Activated T-helper 2 cell treated with anti-CD3 and anti-CD28 coated beads, Interferon-gamma antibody, Interleukin-2, Interleukin-4, amounts not matched to agents 10 μg/mL and 5 μg/mL and 100 μg/mL, durations not matched to agents 14 hours and 24 hours and 36 hours (primary cell): ENCODE data around the gene TREML2. TPM values are rescaled to one million over a fixed set of nuclear protein-coding genes. Genes with fewer than 3 reads are reported as not detected.
A peak's percentile ranks its signal among the peaks of the same experiment; 100 is the strongest.
"Not testable (repeated sequence)": the region's sequence is repeated elsewhere in the genome, so short reads cannot be mapped to it uniquely, and the experiment has no call there.

ENCODE experiments used
- DNase-seq: peaks from one replicate; pipeline ENCODE4 v3.0.0; 2021; ENCODE audit warnings: low spot score
- H3K27ac Mint-ChIP-seq: one replicate; pipeline ENCODE4 v1.8.0; 2021; ENCODE audit warnings: mixed read lengths
- H3K27me3 Mint-ChIP-seq: one replicate; pipeline ENCODE4 v1.8.0; 2021; ENCODE audit warnings: low read depth, mixed read lengths
- H3K36me3 Mint-ChIP-seq: one replicate; pipeline ENCODE4 v1.8.0; 2021; ENCODE audit warnings: low read depth, mixed read lengths
- H3K4me1 Mint-ChIP-seq: one replicate; pipeline ENCODE4 v1.8.0; 2021; ENCODE audit warnings: low read depth, mixed read lengths
- H3K4me3 Mint-ChIP-seq: one replicate; pipeline ENCODE4 v1.8.0; 2021; ENCODE audit warnings: low read depth, mild to moderate bottlenecking, moderate library complexity, mixed read lengths
- H3K9me3 Mint-ChIP-seq: one replicate; pipeline ENCODE4 v1.8.0; 2021; ENCODE audit warnings: mixed read lengths
- intact Hi-C: fragments of 100-400 bp; cut with micrococcal nuclease; formaldehyde crosslinking; loops from one replicate; pipeline ENCODE4 v1.15.1; 2023
- total RNA-seq: library from RNA; stranded (reverse); gene quantifications from 2 replicates; pipeline ENCODE4 v1.2.3, GENCODE V29; 2022

Gene TREML2, protein sequence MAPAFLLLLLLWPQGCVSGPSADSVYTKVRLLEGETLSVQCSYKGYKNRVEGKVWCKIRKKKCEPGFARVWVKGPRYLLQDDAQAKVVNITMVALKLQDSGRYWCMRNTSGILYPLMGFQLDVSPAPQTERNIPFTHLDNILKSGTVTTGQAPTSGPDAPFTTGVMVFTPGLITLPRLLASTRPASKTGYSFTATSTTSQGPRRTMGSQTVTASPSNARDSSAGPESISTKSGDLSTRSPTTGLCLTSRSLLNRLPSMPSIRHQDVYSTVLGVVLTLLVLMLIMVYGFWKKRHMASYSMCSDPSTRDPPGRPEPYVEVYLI
- 3.7 and 3.9 TPM in 2 replicates for total RNA-seq

DNA sequence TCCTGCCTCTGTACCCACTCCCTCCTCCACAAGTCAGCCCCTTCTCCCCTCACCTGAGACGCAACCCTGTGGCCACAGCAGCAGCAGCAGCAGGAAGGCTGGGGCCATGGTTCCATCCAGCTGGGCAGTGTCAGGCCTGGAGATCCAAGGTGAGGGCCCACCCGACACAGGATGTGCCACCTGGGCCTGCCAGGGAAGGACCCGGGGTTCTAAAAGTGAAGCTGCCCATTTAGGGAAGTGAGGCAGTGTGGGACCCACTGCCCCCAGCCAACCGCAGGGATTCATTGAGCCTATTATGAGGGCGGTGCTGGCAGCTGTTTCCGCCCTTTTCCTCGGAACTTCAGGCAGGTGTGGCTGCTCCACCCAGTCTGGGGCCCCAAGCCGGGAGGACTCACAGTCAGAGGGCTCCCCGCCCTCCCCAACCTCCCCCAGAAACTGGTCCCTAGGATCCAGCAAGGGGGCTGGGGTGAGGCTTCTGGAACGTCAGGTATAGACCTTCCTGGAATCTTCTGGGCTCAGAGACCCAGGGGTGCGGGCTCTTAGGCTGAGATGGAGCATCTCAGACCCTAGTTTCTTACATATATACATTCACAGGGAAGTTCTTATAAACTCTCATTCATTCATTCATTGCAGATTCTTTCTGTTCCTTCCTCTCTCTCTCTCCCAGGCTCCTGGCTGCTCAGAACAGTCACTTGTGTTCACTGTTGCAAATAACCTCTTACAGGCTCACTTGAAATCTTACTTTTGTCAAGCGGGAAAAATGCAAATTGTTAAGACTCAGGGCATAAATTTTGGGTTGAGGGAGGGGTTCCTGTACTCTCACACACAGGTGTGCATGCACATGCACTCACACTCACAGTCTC is at the start of gene TREML2:
Gene TREML2, minus strand, starts transcription at position 249 of the 863 bp plus-strand sequence. Its CDS starts 141 bp downstream, at position 108.
- Mint-ChIP-seq H3K27ac (peak within 1 kb of the TSS; percentile 95), H3K9me3 (peaks cover 4% of the 10 kb centered on the region), H3K27me3 (peaks cover 1% of the 10 kb centered on the region), H3K4me3 (peak within 1 kb of the TSS; percentile 76), H3K36me3 (peaks cover 25% of the 10 kb centered on the region), H3K4me1 (peaks cover 46% of the 10 kb centered on the region)
- intact Hi-C loops = no loop called here
- DNase-seq = peak; percentile 26

DNA sequence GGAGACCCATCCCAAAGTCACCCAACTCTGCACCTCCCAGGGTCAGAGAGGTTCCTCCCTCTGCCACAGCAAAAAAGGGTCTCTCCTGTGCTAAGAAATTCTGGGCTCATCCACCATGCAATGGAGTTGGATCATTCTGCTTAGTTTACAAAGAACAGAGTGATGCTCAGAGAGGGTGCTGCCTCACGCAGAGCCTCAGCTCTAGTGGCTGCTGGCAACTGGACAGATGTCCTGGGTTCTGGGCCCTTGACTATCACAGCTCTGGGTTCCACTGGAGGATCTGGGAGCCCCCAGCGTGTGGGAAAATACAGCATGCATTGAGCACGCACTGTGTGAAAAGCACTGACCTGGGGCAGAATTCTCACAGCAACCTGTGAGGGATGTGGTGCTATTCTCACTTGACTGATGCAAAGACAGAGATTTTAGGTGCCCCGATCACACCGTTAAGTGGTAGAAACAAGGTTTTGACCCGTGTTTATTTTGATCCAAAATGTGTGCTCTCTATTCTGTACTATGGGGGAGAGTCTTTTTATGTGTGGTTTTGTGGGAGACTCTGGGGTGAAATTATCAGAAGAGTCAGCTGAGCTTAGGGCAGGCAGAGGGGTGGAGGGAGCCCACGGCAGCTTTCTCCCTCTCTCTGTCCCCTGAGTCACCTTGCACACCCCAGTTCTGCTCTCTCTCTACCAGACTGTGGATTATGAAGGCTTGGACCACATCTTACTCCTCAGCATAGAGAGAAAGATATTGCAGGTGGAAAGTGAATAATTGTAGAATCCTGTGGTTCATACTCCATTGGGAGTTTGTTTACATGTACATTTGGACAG is 47.1 kb upstream of the TREML2 start:
- peaks cover 8% of the 10 kb centered on the region for H3K4me1 Mint-ChIP-seq
- H3K36me3 Mint-ChIP-seq = no peaks in the 10 kb centered on the region
- peaks cover 20% of the 10 kb centered on the region for H3K27me3 Mint-ChIP-seq
- no peaks in the 10 kb centered on the region for H3K9me3 Mint-ChIP-seq
- H3K27ac Mint-ChIP-seq = no peak overlapping the region
- H3K4me3 Mint-ChIP-seq = no peak overlapping the region
- no peak for DNase-seq
- intact Hi-C loops = no loop called here

DNA sequence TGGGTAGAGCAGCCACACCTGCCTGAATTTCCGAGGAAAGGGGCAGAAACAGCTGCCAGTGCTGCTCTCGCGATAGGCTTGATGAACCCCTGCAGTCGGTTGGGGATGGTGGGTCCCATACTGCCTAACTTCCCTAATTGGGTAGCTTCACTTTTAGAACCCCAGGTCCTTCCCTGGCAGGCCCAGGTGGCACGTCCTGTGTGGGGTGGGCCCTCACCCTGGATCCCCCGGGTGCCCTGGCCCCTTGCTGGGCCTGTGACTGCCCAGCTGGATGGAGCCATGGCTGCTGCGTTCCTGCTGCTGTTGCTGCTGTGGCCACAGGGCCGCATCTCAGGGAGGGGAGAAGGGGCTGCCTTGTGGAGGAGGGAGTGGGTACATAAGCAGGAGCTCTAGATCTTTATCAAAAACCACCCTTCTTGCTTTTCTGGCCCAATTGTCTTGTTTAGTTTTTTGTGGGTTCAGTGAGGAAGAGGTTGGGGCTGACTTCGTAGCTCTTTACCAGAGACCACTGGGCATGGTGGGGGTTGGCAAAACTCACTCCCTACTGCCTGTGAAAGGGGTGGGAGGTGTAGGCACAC is 46.4 kb upstream of the TREML2 start:
- Mint-ChIP-seq H3K4me1 (peaks cover 8% of the 10 kb centered on the region), H3K27me3 (peaks cover 21% of the 10 kb centered on the region), H3K27ac (no peak overlapping the region), H3K36me3 (no peaks in the 10 kb centered on the region), H3K4me3 (no peak overlapping the region), H3K9me3 (no peaks in the 10 kb centered on the region)
- no peak for DNase-seq
- intact Hi-C loops = no loop called here

DNA sequence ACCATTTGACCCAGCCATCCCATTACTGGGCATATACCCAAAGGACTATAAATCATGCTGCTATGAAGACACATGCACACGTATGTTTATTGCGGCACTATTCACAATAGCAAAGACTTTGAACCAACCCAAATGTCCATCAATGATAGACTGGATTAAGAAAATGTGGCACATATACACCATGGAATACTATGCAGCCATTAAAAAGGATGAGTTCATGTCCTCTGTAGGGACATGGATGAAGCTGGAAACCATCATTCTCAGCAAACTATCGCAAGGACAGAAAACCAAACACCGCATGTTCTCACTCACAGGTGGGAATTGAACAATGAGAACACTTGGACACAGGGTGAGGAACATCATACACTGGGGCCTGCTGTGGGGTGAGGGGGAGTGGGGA is 45.6 kb upstream of the TREML2 start:
- intact Hi-C loops, H3K27ac Mint-ChIP-seq, H3K4me3 Mint-ChIP-seq, DNase-seq, H3K36me3 Mint-ChIP-seq, H3K4me1 Mint-ChIP-seq, H3K9me3 Mint-ChIP-seq: not testable (repeated sequence)
- peaks cover 24% of the 10 kb centered on the region for H3K27me3 Mint-ChIP-seq

DNA sequence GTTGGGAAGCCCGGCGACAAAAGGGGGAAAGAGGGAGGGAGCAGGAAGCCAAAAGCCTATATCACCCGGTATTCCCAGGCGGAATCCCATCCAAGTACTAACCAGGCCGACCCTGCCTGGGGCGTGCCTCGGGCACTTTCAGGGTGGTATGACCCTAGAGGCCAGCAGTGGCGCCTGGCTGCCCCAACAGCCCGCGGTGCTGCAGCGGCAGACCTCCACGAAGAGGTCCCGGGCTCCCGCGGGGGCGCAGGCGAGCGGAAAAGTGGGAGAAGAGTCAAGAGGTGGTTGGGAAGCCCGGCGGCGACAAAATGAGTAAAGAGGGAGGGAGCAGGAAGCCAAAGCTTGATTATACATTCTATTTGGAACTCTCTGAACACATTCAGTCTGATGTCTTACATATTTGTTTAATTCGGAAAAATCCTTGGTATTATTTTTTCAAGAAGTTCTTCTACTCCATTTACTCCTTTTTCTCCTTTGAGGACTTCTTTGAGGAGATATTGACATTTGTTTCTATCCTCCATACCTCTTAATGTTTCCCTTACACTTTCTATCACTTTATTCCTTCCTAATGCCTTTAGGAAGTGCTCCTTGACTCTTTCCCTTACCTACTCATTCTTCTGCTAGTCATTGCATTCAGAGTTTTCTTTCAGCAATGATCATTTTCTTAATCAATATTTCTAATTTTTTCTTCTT is 38.7 kb upstream of the TREML2 start:
- Mint-ChIP-seq H3K27me3 (peaks cover 52% of the 10 kb centered on the region), H3K36me3 (no peaks in the 10 kb centered on the region), H3K4me1 (no peaks in the 10 kb centered on the region), H3K27ac (no peak overlapping the region), H3K9me3 (no peaks in the 10 kb centered on the region), H3K4me3 (no peak overlapping the region)
- intact Hi-C loops = no loop called here
- no peak for DNase-seq

DNA sequence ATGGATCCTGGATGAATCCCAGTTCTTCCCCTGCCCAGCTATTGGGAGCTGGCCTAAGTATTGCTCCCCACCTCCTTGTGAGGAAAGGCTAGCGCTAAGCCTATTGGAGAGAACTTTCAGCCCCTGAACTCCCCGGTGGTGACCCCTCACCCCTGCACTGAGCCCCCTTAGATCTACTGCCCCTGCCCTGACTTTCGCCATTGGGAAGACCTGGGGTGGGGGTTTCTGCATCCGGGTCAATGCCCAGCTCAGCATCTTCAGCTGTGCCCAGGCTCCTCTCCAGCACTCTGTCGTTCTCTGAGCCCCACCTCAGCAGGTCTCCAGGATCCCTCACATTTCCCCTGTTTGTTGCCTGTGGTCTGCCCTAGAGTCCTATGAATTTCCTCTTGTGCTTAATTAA is 36.2 kb upstream of the TREML2 start:
- H3K36me3 Mint-ChIP-seq = no peaks in the 10 kb centered on the region
- no peaks in the 10 kb centered on the region for H3K4me1 Mint-ChIP-seq
- H3K9me3 Mint-ChIP-seq = no peaks in the 10 kb centered on the region
- peaks cover 44% of the 10 kb centered on the region for H3K27me3 Mint-ChIP-seq
- H3K4me3 Mint-ChIP-seq = no peak overlapping the region
- no peak for DNase-seq
- intact Hi-C loops = no loop called here
- no peak overlapping the region for H3K27ac Mint-ChIP-seq

DNA sequence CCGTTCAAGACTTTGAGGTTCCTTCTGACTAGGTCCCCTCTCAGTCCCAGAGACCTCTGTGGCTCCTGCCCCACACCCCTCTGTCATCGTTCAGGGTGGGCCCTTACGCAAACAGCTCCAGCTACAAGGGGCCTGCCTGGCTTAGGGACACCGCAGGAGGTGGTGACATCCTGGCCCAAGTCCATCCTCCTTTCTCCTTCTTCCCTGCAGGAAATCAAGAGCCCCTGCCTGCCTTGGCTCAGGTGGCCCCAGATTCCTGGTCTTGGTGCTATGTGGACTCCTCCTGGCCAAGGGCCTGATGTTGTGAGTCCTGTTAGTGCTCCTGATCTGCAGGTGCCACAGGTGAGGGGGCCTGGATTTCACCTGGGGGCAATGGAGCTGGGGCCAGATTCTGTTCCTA is 35.3 kb upstream of the TREML2 start:
- Mint-ChIP-seq H3K36me3 (no peaks in the 10 kb centered on the region), H3K9me3 (no peaks in the 10 kb centered on the region), H3K4me3 (no peak overlapping the region), H3K27ac (no peak overlapping the region), H3K27me3 (peaks cover 46% of the 10 kb centered on the region), H3K4me1 (no peaks in the 10 kb centered on the region)
- no peak for DNase-seq
- intact Hi-C loops = no loop called here

DNA sequence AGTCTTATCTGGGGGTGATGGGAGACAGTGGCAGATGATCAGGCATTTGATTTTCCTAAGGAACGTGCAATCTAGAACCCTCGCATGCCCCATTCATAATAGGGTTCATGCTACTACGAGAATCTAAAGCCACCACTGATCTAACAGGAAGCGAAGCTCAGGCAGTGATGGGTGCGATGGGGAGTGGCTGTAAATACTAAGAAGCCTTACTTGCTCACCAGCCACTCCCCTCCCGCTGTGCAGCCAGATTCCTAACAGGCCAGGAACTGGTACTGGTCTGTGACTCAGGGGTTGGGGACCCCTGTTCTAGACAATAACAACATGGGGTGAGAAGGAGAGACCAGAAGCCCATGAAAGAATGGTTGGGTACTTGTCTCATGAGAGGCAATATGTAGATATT is 31.7 kb upstream of the TREML2 start:
- H3K27me3 Mint-ChIP-seq = peaks cover 29% of the 10 kb centered on the region
- DNase-seq = no peak
- no peaks in the 10 kb centered on the region for H3K9me3 Mint-ChIP-seq
- no peaks in the 10 kb centered on the region for H3K36me3 Mint-ChIP-seq
- H3K4me1 Mint-ChIP-seq = no peaks in the 10 kb centered on the region
- intact Hi-C loops = no loop called here
- no peak overlapping the region for H3K4me3 Mint-ChIP-seq
- no peak overlapping the region for H3K27ac Mint-ChIP-seq

DNA sequence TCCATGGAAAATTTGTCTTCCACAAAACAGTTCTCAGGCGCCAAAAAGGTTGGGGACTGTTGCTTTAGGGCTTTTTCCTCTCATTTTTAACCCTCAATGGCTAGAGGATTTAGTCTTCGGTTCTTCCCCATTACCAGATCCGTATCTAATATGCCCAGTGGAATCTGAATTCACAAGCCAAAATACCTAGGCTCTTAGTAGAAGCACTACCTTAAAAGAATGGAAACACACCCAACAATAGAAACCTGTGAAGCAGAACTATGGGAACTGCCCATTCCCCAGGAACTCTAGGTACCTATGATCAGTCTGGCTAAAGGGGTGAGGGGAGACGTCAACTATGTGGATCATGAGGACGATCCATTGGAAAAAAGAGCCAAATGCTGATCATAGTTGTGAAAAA is 30.3 kb upstream of the TREML2 start:
- no peaks in the 10 kb centered on the region for H3K9me3 Mint-ChIP-seq
- H3K27me3 Mint-ChIP-seq = peaks cover 29% of the 10 kb centered on the region
- H3K27ac Mint-ChIP-seq = no peak overlapping the region
- no peak for DNase-seq
- no peaks in the 10 kb centered on the region for H3K4me1 Mint-ChIP-seq
- H3K4me3 Mint-ChIP-seq = no peak overlapping the region
- intact Hi-C loops = no loop called here
- no peaks in the 10 kb centered on the region for H3K36me3 Mint-ChIP-seq

DNA sequence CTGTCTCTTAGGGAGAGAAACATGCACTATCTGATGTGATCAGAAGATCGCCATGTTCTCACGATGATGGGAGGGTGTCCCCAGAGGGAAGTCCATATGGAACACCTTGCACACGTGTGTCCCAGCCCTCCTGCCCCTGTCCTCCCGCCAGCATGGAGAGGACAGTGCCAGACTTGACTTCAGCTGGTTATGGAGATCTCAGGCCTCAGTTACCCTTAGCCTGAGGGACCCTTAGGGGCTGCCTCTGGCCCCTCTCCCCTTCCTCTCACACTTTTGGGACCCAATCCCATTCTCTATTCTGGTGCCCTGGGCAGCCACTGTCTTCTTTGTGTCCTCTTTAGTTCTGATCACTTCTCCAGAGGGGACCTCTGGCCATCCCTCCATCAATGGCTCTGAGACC is 28.8 kb upstream of the TREML2 start:
- H3K4me1 Mint-ChIP-seq = no peaks in the 10 kb centered on the region
- H3K36me3 Mint-ChIP-seq = no peaks in the 10 kb centered on the region
- intact Hi-C loops = no loop called here
- H3K27ac Mint-ChIP-seq = no peak overlapping the region
- no peak overlapping the region for H3K4me3 Mint-ChIP-seq
- no peaks in the 10 kb centered on the region for H3K9me3 Mint-ChIP-seq
- DNase-seq = no peak
- H3K27me3 Mint-ChIP-seq = peaks cover 31% of the 10 kb centered on the region

DNA sequence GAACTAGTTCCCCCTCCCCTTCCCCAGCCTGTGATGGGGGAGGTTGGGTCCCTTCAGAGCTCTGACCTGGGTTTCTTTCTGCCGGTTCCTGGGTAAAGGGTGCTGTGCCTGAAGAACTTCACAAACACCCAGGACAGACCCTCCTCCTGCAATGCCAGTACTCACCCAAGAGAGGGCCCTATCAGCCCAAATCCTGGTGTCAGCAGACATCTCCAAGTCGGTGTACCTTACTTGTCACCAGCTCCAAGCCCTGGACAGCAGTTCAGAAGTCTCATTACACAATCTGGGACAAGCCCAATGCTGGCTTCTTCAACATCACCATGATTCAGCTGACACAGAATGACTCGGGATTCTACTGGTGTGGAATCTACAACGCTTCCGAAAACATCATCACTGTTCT is 27.7 kb upstream of the TREML2 start:
- no peak for DNase-seq
- Mint-ChIP-seq H3K9me3 (no peaks in the 10 kb centered on the region), H3K27ac (no peak overlapping the region), H3K4me1 (no peaks in the 10 kb centered on the region), H3K27me3 (peaks cover 36% of the 10 kb centered on the region), H3K36me3 (no peaks in the 10 kb centered on the region), H3K4me3 (no peak overlapping the region)
- intact Hi-C loops = no loop called here

DNA sequence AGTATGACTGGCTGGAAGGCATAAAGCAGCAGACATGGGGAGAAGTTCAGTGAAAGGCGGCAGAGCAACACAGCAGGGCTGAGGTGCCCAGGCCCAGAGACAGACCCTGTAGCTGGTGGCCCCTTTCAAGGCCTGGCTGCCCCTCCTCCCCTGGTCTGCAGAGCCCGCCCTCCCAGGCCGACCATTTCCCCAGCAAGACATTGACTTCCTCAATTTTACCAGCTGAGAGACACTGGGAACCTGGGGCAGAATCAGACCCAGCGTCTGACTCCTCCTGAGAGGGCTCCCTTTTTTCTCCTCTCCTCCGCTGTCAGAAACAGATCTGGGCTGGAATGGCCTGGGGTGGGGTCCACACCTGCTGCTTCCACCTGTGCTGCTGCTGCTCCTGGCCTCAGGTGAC is 27.1 kb upstream of the TREML2 start, which contains the start of gene TREML4:
Gene TREML4, plus strand, starts transcription at position 254 of the 400 bp plus-strand sequence. Its CDS starts 79 bp downstream, at position 333.
- Mint-ChIP-seq H3K4me1 (no peaks in the 10 kb centered on the region), H3K4me3 (no peak within 1 kb of the TSS), H3K27me3 (peaks cover 36% of the 10 kb centered on the region), H3K27ac (no peak within 1 kb of the TSS), H3K9me3 (no peaks in the 10 kb centered on the region), H3K36me3 (no peaks in the 10 kb centered on the region)
- intact Hi-C loops = no loop called here
- DNase-seq = no peak
